Motor neuron (in vitro differentiated cells): Measurements from ENCODE around the gene ZBP1. TPM values are rescaled to one million over a fixed set of nuclear protein-coding genes. Genes with fewer than 3 reads are reported as not detected.

ENCODE experiments used
- ATAC-seq, 8 experiments: fragments of 200-7000 bp; cut with Tn5 transposase; replicated peaks in 6 of 8; 2 replicates each; pipeline ENCODE4 v1.8.0; 2021; ENCODE audit warnings: mild to moderate bottlenecking in 8 of 8, moderate library complexity in 8 of 8
- H3K27ac ChIP-seq, 2 donors: fragments of 250-450 bp; sonication (Bioruptor Pico); 2 replicates each; pipeline ENCODE4 v1.9.0; 2021; ENCODE audit warnings: antibody characterized with exemption in 2 of 2, mild to moderate bottlenecking in 2 of 2, moderate library complexity in 1 of 2
- H3K4me1 ChIP-seq, 2 donors: fragments of 250-450 bp; sonication (Bioruptor Pico); replicated peaks in 1 of 2; 2 replicates each; pipeline ENCODE4 v1.6.1; 2021; ENCODE audit warnings: antibody characterized with exemption in 2 of 2, mild to moderate bottlenecking in 2 of 2, moderate library complexity in 1 of 2
- H3K4me3 ChIP-seq, 5 donors: fragments of 250-450 bp; sonication (Bioruptor Pico); 2 replicates each; pipeline ENCODE4 v1.9.0; 2021; ENCODE audit warnings: antibody characterized with exemption in 5 of 5, mild to moderate bottlenecking in 5 of 5, moderate library complexity in 4 of 5
- WGBS, 10 experiments: fragments of 450-650 bp; shearing (Covaris generic); methylation state at CpG; one replicate each; pipeline ENCODE4 v1.0.0; 2022; 5-methylcytosine and 5-hydroxymethylcytosine counted together
- in situ Hi-C, 9 experiments: fragments of 400-800 bp; cut with MboI; loops; one replicate each; pipeline ENCODE4 v1.15.0; 2021; ENCODE audit warnings: low sequenced_read_pairs in 9 of 9, low pct_unique_long_range_greater_than_20kb in 2 of 9; ENCODE audit not compliant: unreplicated experiment in 9 of 9
- total RNA-seq, 8 experiments: library from RNA; unstranded; fragments of 300-600 nt; gene quantifications; 2 replicates each; pipeline versions ENCODE4 v1.2.3 to v1.2.4, GENCODE V29; 2022

The ZBP1 gene
- total RNA-seq, 8 experiments from 2014 or later: 0.09 to 1.00 (median 0.30) TPM; not detected in 2

DNA sequence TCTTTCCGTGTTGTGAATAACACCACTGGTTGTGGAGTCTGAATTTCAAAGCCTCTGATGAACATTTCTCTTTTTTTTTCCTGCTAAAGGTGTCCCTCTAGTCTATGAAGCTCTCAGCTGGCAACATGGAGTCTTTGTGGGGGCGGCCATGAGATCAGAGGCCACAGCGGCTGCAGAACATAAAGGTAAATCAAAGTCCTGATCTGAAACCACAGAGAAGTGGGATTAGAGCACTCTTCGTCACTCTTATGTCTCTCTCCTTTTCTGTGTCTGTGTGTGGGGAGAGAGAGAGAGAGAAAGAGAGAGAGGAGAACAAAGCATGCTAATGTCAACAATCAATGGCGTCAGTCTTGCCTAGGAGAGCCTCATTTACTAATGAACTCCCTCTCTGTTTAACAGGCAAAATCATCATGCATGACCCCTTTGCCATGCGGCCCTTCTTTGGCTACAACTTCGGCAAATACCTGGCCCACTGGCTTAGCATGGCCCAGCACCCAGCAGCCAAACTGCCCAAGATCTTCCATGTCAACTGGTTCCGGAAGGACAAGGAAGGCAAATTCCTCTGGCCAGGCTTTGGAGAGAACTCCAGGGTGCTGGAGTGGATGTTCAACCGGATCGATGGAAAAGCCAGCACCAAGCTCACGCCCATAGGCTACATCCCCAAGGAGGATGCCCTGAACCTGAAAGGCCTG lies 55.1 kb downstream of the ZBP1 start:
- no peak overlapping the region for H3K27ac ChIP-seq
- H3K4me3 ChIP-seq: no peak overlapping the region
- 52 to 100% (median 80%) methylated on average over 2 to 8 of the region's 11 CpGs; no CpG with 5 or more reads in 1 of the 10 experiments for WGBS, 10 experiments
- no peak for ATAC-seq
- in situ Hi-C loops: no loop called here
- H3K4me1 ChIP-seq: peaks cover 3 to 10% of the 10 kb centered on the region in 2 donors

DNA sequence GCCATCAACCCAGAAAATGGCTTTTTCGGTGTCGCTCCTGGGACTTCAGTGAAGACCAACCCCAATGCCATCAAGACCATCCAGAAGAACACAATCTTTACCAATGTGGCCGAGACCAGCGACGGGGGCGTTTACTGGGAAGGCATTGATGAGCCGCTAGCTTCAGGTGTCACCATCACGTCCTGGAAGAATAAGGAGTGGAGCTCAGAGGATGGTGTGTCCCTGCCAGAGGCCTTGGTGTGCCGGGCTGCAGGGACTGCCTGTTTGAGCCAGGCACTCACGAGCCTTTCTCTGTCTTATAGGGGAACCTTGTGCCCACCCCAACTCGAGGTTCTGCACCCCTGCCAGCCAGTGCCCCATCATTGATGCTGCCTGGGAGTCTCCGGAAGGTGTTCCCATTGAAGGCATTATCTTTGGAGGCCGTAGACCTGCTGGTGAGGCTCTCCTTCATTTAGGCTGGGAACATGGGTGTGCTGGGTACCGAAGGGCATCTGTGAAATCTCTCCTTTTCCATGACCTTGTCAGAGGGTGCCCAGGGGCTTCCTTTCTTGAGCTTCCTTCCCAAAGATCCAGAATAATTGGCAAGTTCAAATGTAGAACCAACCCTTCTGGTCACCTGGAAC lies 55.9 kb downstream of the ZBP1 start:
- in situ Hi-C loops: no loop called here
- 31 to 100% (median 64%) methylated on average over 1 to 9 of the region's 14 CpGs; no CpG with 5 or more reads in 2 of the 10 experiments for WGBS, 10 experiments
- no peak for ATAC-seq
- Histone ChIP-seq H3K27ac (no peak overlapping the region), H3K4me1 (peaks cover 3 to 8% of the 10 kb centered on the region in 2 donors), H3K4me3 (no peak overlapping the region)

DNA sequence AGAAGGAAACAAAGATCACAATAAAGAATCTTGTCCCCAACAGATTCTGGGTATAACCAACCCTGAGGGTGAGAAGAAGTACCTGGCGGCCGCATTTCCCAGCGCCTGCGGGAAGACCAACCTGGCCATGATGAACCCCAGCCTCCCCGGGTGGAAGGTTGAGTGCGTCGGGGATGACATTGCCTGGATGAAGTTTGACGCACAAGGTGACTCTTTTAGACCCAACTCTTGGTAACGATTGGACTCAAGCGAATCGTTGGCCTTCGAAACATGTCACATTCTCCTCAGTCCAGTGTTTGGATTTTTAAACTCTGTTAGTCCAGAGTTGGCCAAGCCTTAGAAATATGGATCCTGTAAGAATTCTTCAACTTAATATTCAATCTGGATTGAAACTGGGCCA lies 56.7 kb downstream of the ZBP1 start:
- H3K4me3 ChIP-seq: no peak overlapping the region
- H3K27ac ChIP-seq: no peak overlapping the region
- in situ Hi-C loops: no loop called here
- WGBS, 10 experiments: 58 to 96% (median 88%) methylated on average over 1 to 12 of the region's 12 CpGs; no CpG with 5 or more reads in 2 of the 10 experiments
- ATAC-seq: no peak
- peaks cover 2 to 8% of the 10 kb centered on the region in 2 donors for H3K4me1 ChIP-seq

DNA sequence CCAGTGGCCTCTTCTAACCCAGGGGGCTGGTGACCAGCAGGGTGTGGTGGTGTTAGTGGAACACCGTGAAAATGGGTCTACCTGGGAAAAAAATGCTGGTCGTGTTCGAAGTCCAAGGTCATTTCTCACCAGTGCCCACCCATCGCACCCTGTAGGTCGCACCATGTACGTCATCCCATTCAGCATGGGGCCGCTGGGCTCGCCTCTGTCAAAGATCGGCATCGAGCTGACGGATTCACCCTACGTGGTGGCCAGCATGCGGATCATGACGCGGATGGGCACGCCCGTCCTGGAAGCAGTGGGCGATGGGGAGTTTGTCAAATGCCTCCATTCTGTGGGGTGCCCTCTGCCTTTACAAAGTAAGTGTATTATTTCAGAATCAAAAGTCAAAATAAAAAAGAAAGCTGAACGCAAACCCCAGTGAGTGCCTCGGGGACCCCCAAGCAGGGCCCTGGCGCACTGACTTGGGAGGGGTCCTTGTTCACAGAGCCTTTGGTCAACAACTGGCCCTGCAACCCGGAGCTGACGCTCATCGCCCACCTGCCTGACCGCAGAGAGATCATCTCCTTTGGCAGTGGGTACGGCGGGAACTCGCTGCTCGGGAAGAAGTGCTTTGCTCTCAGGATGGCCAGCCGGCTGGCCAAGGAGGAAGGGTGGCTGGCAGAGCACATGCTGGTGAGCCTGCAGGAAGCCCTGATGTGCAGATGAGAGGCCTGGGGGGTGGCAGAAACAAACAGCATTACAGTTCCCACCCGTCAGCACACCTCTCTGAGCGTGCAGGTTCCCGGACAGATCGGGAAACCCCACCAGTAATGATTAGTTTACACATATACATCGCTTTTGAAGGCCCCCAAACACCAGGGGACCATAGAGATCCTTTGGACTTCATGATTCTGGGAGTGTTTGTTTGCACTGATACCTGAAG lies 57.4 kb downstream of the ZBP1 start:
- WGBS, 10 experiments: 61 to 95% (median 80%) methylated on average over 1 to 30 of the region's 35 CpGs; no CpG with 5 or more reads in 2 of the 10 experiments
- in situ Hi-C loops: no loop called here
- Histone ChIP-seq H3K27ac (no peak overlapping the region), H3K4me3 (no peak overlapping the region), H3K4me1 (peaks cover 0 to 8% of the 10 kb centered on the region in 2 donors)
- ATAC-seq: no peak

DNA sequence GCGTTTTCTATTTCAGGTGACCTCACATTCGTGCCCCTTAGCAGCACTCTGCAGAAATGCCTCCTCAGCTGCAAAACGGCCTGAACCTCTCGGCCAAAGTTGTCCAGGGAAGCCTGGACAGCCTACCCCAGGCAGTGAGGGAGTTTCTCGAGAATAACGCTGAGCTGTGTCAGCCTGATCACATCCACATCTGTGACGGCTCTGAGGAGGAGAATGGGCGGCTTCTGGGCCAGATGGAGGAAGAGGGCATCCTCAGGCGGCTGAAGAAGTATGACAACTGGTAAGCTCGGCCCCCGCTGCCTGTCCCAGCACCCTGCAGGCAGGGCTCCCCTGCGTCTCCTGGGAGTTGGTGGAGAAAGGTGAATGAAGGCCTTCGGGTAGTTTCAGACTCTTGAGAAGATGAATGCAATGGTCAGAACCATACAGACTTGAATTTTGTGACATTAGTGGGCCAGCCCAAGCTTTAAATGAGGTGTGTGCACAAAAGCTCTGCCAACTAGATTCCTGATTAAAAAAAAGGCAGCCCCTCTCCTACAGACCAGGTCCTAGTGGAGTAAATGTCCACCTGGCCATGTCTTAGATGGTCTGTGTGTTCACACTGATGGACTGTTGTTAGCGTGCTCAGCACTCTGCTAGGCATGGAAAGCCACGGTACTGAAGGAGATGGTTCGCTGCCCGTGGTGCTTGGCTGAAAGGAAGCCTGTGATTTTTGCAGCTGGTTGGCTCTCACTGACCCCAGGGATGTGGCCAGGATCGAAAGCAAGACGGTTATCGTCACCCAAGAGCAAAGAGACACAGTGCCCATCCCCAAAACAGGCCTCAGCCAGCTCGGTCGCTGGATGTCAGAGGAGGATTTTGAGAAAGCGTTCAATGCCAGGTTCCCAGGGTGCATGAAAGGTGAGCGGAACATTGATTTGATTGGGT lies 58.6 kb downstream of the ZBP1 start:
- in situ Hi-C loops: no loop called here
- Histone ChIP-seq H3K4me3 (no peak overlapping the region), H3K4me1 (peaks cover 0 to 8% of the 10 kb centered on the region in 2 donors), H3K27ac (no peak overlapping the region)
- WGBS, 10 experiments: 30 to 98% (median 89%) methylated on average over 3 to 16 of the region's 24 CpGs; no CpG with 5 or more reads in 3 of the 10 experiments
- no peak for ATAC-seq

DNA sequence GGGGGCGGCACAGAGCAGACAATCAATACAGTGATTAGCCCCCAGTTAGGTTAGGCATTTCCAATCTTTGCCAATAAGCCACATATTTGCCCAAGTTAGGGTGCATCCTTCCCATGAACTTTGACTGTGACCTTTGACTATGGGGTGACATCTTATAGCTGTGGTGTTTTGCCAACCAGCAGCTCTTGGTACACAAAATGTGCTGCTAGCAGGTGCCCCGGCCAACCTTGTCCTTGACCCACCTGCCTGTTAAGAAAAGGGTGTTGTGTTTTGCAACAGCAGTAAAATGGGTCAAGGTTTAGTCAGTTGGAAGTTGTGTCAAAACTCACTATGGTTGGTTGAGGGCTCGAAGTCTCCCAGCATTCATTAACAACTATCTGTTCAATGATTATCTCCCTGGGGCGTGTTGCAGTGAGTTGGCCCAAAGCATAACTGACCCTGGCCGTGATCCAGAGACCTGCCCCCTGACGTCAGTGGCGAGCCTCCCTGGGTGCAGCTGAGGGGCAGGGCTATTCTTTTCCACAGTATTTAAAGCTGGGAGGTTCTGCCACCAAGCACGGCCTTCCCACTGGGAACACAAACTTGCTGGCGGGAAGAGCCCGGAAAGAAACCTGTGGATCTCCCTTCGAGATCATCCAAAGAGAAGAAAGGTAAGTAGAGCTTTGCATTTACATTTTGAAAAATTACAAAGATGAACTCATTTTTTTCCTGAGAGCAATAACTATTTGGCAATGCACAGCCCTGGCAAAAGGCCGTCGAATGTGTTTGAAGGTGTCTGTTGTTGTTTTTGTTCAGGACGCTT lies 59.5 kb downstream of the ZBP1 start, which contains the start of gene PCK1:
TSS of gene PCK1 (plus strand) at position 557 of the 802 bp plus-strand sequence. CDS start 302 bp downstream, outside the sequence.
- Histone ChIP-seq H3K4me1 (peaks cover 0 to 8% of the 10 kb centered on the region in 2 donors), H3K4me3 (no peak within 1 kb of the TSS), H3K27ac (no peak within 1 kb of the TSS)
- in situ Hi-C loops: no loop called here
- 20 to 87% (median 61%) methylated on average over 1 to 12 of the region's 14 CpGs; no CpG with 5 or more reads in 2 of the 10 experiments for WGBS, 10 experiments
- ATAC-seq: peak in 6 of 8 experiments; percentile 40 to 100 (median 67)

DNA sequence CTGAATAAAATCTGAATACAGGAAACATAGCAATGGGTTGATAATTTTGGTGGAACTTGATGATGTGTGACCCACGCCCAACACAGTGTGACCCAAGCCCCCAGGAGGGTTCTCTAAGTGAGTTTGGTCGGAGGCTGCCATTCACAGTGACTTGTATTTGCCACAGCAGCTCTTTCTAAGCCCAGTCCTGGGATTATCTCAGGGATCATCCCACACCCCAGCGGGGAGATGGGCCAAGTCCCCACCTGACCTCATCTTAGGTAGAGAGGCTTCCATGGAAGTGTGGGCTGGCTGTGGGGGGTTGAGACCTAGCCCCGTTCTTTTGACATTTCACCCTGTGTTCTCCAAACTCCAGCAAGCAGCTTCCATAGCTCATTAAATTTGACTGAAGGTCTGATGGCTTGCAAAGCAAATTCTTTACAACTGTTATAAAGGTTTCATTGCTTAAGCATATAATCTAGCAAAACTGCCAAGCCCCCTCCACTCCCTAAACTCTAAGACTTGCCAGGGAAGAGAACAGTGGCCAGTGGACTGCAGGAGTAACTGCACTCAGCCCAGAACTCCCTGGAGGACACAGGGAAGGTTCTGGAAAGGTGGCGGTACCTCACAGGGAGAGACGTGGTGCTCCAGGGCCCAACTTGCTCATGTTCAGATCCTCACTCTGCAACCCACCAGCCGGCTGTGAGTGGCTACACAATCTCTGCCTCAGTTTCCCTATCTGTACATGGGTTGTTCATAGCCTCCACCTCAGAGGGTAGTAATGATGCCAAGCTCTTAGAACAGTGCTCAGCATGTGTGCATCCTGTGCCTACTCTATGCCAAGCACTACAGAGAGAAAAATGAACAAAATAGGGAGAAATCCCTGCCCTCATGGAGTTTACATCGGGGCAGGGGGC lies 60.3 kb downstream of the ZBP1 start:
- Histone ChIP-seq H3K4me1 (peaks cover 0 to 8% of the 10 kb centered on the region in 2 donors), H3K4me3 (no peak overlapping the region), H3K27ac (no peak overlapping the region)
- no peak for ATAC-seq
- WGBS, 10 experiments: 0 to 97% (median 73%) methylated on average over 1 to 5 of the region's 8 CpGs; no CpG with 5 or more reads in 4 of the 10 experiments
- in situ Hi-C loops: no loop called here

DNA sequence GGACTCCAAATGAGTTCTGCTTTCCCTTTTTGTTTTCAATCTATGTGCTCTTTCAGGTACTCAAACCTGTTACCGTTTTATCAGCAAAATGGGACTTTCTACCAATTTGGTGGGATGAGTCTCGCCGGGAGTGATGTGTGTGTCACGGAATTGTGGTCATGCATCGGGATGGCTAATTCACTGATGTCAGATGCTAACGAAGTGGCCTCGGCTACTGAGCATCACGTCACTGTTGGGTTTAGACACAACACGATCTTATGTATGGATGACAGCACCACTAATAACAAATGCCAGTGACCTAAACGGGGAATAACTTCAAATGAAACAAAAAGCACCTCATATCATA lies 61.0 kb downstream of the ZBP1 start:
- H3K4me1 ChIP-seq: peaks cover 0 to 8% of the 10 kb centered on the region in 2 donors
- peak in 1 of 8 experiments; percentile 65 for ATAC-seq
- H3K27ac ChIP-seq: no peak overlapping the region
- 51 to 100% (median 84%) methylated on average over 1 to 10 of the region's 10 CpGs; no CpG with 5 or more reads in 2 of the 10 experiments for WGBS, 10 experiments
- in situ Hi-C loops: no loop called here
- H3K4me3 ChIP-seq: no peak overlapping the region

DNA sequence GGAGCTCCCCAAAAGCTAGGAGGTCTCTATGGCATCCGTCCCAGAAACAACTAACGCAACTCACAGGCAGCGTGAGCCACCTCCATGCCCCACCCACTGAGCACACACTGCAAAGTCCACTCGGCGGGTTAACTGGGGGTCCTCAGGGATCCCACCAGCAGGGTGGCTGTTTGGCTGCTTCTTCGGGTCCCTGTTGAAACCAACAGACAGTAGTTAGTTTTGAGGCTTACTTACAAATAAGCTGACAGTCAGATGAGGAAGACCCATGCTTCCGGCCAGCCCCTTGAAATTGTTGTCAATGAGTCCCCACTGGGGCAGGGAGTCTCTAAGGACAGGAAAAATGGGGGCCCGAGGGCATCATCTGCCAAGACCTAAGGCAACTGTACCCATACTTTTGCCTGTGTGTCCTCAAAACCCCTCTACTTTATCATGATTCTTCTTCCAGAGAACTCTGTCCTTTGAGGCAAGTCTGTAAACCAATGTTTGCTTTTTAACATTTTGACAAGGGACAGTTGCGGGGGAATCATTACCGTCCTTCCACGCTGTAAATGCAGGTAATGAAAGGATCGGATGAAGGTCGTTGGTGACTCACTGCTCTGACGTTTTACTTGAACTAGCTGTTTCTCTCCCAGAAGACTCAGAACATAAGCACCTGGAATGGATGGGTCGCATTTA lies 61.5 kb downstream of the ZBP1 start:
- WGBS, 10 experiments: 30 to 89% (median 65%) methylated on average over 2 to 11 of the region's 15 CpGs

DNA sequence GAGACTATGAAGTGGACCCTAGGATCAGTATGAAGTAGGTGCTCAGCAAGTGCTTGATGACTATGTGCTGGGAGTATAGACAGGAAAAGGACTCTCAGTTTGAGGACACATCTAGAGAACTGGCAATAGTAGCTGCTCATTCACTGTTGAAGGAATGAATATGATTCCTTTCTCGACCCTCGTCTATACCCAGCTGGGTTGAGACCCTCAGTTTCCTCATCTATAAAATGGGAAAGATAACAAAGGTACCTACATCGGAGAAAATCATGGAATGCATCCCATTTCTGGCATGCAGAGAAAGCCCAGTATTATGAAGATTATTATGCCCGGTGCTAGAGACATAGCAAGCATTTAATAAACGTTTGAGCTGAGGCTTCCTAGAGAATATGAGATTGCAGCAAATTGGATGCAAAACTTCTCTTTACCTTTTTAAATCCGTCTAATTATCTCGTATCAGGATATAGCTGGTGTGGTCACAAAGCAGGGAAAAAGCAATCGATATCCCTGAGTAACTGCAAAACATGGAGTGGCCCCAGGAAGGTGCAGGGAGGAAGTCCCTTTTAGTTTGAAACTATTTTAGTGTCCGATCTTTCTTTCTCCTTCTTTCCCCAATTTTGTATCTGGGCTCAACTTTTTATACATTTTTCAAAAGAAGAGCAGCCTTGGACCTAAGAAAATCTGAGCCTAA lies 62.2 kb downstream of the ZBP1 start:
- in situ Hi-C loops: no loop called here
- no peak overlapping the region for H3K4me3 ChIP-seq
- H3K4me1 ChIP-seq: peaks cover 2 to 8% of the 10 kb centered on the region in 2 donors
- no peak overlapping the region for H3K27ac ChIP-seq
- ATAC-seq: no peak
- WGBS, 10 experiments: 14 to 78% (median 63%) methylated on average over 1 to 8 of the region's 9 CpGs; no CpG with 5 or more reads in 1 of the 10 experiments

More for the DNA sequence above, 61.5 kb downstream of the ZBP1 start:
- in situ Hi-C loops: no loop called here
- peak in 2 of 8 experiments; percentile 16 to 48 for ATAC-seq
- no peak overlapping the region for H3K27ac ChIP-seq
- H3K4me1 ChIP-seq: peaks cover 0 to 8% of the 10 kb centered on the region in 2 donors
- H3K4me3 ChIP-seq: no peak overlapping the region
